OCI-LY3 (cell line): ENCODE results near the gene EXTL2.
"Not testable (repeated sequence)": the region's sequence is repeated elsewhere in the genome, so short reads cannot be mapped to it uniquely, and the experiment has no call there.

Experiments
- H2AFZ ChIP-seq: fragments of 200-600, 300-600 bp; shearing (Covaris generic); 2 replicates; pipeline ENCODE4 v1.6.0; 2014; ENCODE audit warnings: antibody characterized with exemption, low read depth, low read length
- H3K27ac ChIP-seq: fragments of 200-600, 300-600 bp; sonication (generic); 2 replicates; pipeline ENCODE4 v1.5.1; 2014; ENCODE audit warnings: mild to moderate bottlenecking, low read length, moderate library complexity, mixed read lengths
- H3K27me3 ChIP-seq: fragments of 200-600, 300-600 bp; sonication (generic); 2 replicates; pipeline ENCODE4 v1.6.1; 2014; ENCODE audit warnings: low read depth, low read length, mixed read lengths
- H3K36me3 ChIP-seq: fragments of 200-600, 300-600 bp; sonication (generic); replicated peaks from 2 replicates; pipeline ENCODE3; 2014; ENCODE audit warnings: low read depth, low read length, mixed read lengths
- H3K4me1 ChIP-seq: fragments of 300-600, 200-600 bp; sonication (generic); 2 replicates; pipeline ENCODE4 v1.6.1; 2014; ENCODE audit warnings: low read length, mixed read lengths
- H3K4me2 ChIP-seq: fragments of 200-600, 300-600 bp; sonication (generic); 2 replicates; pipeline ENCODE4 v1.6.1; 2014; ENCODE audit warnings: low read length, mixed read lengths
- H3K4me3 ChIP-seq: fragments of 300-600, 200-600 bp; sonication (generic); 2 replicates; pipeline ENCODE4 v1.5.1; 2014; ENCODE audit warnings: antibody characterized with exemption, mild to moderate bottlenecking, low read length, moderate library complexity
- H3K79me2 ChIP-seq: fragments of 300-600, 200-600 bp; shearing (Covaris generic); 2 replicates; pipeline ENCODE4 v1.6.1; 2014; ENCODE audit warnings: mild to moderate bottlenecking, low read length, mixed read lengths
- H3K9ac ChIP-seq: fragments of 300-600, 200-600 bp; shearing (Covaris generic); 2 replicates; pipeline ENCODE4 v1.6.0; 2014; ENCODE audit warnings: mild to moderate bottlenecking, low read length, moderate library complexity
- H3K9me3 ChIP-seq: fragments of 200-600, 300-600 bp; shearing (Covaris generic); 2 replicates; pipeline ENCODE4 v1.6.1; 2014; ENCODE audit warnings: low read length, mixed read lengths; ENCODE audit not compliant: insufficient read depth
- H4K20me1 ChIP-seq: fragments of 200-600, 300-600 bp; sonication (generic); 2 replicates; pipeline ENCODE4 v1.6.1; 2016; ENCODE audit warnings: low read length, mixed read lengths; ENCODE audit not compliant: insufficient read depth
- CTCF ChIP-seq: fragments of 200-600, 300-600 bp; sonication (generic); IDR thresholded peaks from 2 replicates; pipeline ENCODE4 v1.5.1; 2014; ENCODE audit warnings: antibody characterized with exemption, low read length, low read depth
- EZH2phosphoT487 ChIP-seq: fragments of 200-600 bp; shearing (Covaris generic); IDR thresholded peaks from 2 replicates; pipeline ENCODE4 v1.6.1; 2018; ENCODE audit warnings: antibody characterized with exemption, mixed run types, low read depth

Gene EXTL2

GRCh38 chr1:100861379-100861778, 33.3 kb downstream of the EXTL2 start:
- H3K9ac ChIP-seq, result no peak overlapping the region
- H3K4me1 ChIP-seq, result no peaks in the 10 kb centered on the region
- no peaks in the 10 kb centered on the region for H3K9me3 ChIP-seq
- no peak overlapping the region for H3K27ac ChIP-seq
- no peak overlapping the region for H3K4me3 ChIP-seq
- H2AFZ ChIP-seq, result no peak overlapping the region
- TF ChIP-seq EZH2phosphoT487 (no peak), CTCF (no peak)
- no peaks in the 10 kb centered on the region for H3K36me3 ChIP-seq
- no peaks in the 10 kb centered on the region for H3K27me3 ChIP-seq
- no peaks in the 10 kb centered on the region for H3K79me2 ChIP-seq
- no peak overlapping the region for H3K4me2 ChIP-seq
- H4K20me1 ChIP-seq, result no peaks in the 10 kb centered on the region

GRCh38 chr1:100860397-100860991, 34.1 kb downstream of the EXTL2 start:
- no peak for TF ChIP-seq EZH2phosphoT487
- Histone ChIP-seq H3K4me1 (no peaks in the 10 kb centered on the region), H3K4me3 (no peak overlapping the region), H3K27ac (no peak overlapping the region), H3K79me2 (no peaks in the 10 kb centered on the region), H2AFZ (no peak overlapping the region), H3K27me3 (no peaks in the 10 kb centered on the region), H3K36me3 (no peaks in the 10 kb centered on the region), H4K20me1 (no peaks in the 10 kb centered on the region), H3K9ac (no peak overlapping the region), H3K9me3 (no peaks in the 10 kb centered on the region), H3K4me2 (no peak overlapping the region)

GRCh38 chr1:100855116-100855515, 39.5 kb downstream of the EXTL2 start:
- not testable (repeated sequence) for H3K4me2 ChIP-seq, H2AFZ ChIP-seq, H3K9ac ChIP-seq, H3K79me2 ChIP-seq, H3K27me3 ChIP-seq, H3K27ac ChIP-seq, H3K4me1 ChIP-seq, H3K36me3 ChIP-seq, H3K9me3 ChIP-seq, H3K4me3 ChIP-seq, H4K20me1 ChIP-seq

GRCh38 chr1:100852976-100853375, 41.7 kb downstream of the EXTL2 start:
- H3K4me2 ChIP-seq, result no peak overlapping the region
- H3K27ac ChIP-seq, result no peak overlapping the region
- no peaks in the 10 kb centered on the region for H3K27me3 ChIP-seq
- no peaks in the 10 kb centered on the region for H4K20me1 ChIP-seq
- no peaks in the 10 kb centered on the region for H3K36me3 ChIP-seq
- H3K4me1 ChIP-seq, result no peaks in the 10 kb centered on the region
- no peak overlapping the region for H3K4me3 ChIP-seq
- H3K79me2 ChIP-seq, result no peaks in the 10 kb centered on the region
- no peak for TF ChIP-seq EZH2phosphoT487
- TF ChIP-seq CTCF, result no peak
- H3K9ac ChIP-seq, result no peak overlapping the region
- H2AFZ ChIP-seq, result no peak overlapping the region
- no peaks in the 10 kb centered on the region for H3K9me3 ChIP-seq

- Histone ChIP-seq H3K79me2 (no peaks in the 10 kb centered on the region), H3K4me1 (no peaks in the 10 kb centered on the region), H3K27ac (no peak overlapping the region), H3K9ac (no peak overlapping the region), H3K9me3 (no peaks in the 10 kb centered on the region), H3K27me3 (no peaks in the 10 kb centered on the region), H4K20me1 (no peaks in the 10 kb centered on the region), H3K4me2 (no peak overlapping the region), H3K4me3 (no peak overlapping the region), H3K36me3 (no peaks in the 10 kb centered on the region), H2AFZ (no peak overlapping the region)
- no peak for TF ChIP-seq EZH2phosphoT487
- no peak for TF ChIP-seq CTCF
These were observed 42.9 kb downstream of the EXTL2 start for GRCh38 chr1:100851726-100852125.
